Fibroblast of peridontal ligament (primary cell): ENCODE data around the gene WNK2.

Experiments used
- DNase-seq: peaks from one replicate; pipeline ENCODE4 v3.0.0-alpha.2; 2010; ENCODE audit errors: extremely low read depth

Gene WNK2

DNA sequence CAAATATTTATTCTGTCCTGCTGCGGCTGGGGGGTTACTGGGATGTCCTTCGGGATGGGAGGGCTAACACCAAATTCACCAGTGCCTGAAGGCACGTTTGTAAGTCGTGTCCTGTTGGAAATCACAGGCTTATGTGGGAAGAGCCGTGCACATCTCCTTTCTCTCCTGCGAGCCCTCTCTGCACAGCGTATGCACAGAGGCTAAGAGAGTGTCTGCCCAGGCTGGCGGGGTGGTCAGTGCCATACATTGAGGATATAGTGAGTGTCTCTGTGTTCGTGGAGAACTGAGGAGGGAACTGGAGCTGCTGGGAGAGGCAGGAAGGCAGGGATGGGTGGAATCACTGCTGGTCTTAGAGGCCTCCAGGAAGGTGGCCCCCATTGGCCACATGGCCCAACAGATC lies 110.1 kb downstream of the WNK2 start:
- DNase-seq = no peak

DNA sequence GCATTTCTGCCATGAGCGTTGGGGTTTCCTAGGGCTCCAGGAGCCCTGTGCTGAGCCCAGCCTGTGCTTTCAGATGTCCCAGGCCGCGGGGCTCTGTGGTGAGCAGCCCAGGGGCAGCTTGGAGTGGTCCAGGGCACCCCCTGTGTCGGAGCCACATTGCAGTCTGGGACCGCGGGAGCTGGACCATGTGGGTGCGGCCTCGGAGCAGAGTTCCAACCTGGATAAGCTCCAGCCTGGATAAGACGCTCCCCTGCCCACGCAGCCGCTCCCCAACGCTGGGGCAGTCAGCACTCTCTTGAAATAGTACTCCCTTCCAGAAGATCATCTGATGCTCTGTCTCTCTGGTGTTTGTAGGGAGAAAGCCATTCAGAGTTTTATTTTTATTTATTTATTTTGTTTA lies 111.1 kb downstream of the WNK2 start:
- no peak for DNase-seq

DNA sequence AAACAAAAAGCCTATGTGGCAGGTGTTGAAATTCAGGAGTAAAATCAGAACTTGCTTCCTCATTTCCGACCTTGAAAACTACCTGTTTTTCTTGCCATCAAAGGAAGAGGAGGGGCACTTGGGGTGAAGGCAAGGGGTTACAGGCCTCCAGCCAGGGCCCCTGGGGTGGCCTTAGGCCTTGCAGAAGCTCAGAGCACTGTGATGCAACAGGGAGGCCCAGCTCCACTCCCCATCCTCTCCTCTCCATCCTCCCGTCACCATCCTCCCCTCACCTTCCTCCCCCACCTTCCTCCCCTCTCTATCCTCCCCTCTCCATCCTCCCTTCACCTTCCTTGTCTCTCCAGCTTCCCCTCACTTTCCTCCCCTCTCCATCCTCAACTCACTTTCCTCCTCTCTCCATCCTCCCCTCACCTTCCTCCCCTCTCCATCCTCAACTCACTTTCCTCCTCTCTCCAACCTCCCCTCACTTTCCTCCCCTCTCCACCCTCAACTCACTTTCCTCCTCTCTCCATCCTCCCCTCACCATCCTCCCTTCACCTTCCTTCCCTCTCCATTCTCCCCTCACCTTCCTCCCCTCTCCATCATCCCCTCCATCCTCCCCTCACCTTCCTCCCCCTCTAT lies 111.6 kb downstream of the WNK2 start:
- no peak for DNase-seq

DNA sequence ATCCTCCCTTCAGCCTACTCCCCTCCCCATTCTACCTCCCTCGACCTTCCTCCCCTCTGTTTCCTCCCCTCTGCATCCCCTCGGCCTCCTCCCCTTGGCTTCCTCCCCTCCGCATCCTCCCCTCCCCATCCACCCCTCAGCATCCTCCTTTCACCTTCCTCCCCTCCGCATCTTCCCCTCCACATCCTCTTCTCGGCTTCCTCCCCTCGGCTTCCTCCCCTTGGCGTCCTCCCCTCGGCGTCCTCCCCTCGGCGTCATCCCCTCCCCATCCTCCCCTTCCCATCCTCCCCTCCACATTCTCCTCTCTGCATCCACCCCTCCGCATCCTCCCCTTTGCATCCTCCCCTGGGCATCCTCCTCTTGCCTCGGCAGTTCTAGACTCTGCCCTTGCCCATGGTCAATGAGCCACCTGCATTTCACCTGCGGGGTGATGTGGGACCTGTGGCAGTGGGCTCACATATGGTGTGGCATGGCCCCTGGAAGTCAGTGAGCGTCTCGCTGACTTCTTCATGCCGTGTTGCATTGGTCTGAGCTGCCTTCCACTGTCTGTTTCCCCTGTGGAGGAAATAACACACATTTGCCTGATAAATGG lies 113.0 kb downstream of the WNK2 start:
- DNase-seq = no peak

DNA sequence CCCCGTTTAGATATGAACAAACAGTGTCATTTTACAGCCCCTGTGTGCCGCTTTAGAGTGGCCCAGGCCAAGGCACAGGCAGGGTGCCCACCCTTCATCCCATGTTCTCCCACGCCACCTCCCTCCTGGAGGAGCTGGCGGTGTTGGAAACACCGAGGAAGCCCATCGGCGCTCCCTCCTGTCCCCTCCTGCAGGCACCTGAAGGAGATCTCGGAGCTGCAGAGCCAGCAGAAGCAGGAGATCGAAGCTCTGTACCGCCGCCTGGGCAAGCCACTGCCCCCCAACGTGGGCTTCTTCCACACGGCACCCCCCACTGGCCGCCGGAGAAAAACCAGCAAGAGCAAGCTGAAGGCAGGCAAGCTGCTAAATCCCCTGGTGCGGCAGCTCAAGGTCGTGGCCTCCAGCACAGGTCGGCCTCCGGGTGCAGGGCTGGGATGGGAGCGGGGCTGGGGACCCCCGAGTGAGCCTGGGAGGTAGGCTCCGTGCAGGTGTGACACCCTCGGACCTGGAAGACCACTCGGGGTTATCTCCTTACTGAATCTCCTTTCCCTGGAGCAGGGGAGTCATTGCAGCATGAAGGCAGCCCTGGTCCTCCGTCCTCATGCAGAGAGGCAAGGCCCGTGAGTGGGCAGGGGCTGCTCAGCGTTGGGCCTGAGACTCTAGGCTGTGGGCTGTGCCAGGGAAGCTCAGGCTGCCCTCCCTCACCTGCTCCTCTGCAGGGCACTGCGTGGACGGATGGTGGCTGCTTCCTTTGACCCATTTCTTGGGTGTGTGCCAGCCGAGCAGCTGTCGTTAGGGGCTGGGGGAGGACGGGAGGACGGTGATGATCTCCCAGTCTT lies 113.9 kb downstream of the WNK2 start:
- no peak for DNase-seq

DNA sequence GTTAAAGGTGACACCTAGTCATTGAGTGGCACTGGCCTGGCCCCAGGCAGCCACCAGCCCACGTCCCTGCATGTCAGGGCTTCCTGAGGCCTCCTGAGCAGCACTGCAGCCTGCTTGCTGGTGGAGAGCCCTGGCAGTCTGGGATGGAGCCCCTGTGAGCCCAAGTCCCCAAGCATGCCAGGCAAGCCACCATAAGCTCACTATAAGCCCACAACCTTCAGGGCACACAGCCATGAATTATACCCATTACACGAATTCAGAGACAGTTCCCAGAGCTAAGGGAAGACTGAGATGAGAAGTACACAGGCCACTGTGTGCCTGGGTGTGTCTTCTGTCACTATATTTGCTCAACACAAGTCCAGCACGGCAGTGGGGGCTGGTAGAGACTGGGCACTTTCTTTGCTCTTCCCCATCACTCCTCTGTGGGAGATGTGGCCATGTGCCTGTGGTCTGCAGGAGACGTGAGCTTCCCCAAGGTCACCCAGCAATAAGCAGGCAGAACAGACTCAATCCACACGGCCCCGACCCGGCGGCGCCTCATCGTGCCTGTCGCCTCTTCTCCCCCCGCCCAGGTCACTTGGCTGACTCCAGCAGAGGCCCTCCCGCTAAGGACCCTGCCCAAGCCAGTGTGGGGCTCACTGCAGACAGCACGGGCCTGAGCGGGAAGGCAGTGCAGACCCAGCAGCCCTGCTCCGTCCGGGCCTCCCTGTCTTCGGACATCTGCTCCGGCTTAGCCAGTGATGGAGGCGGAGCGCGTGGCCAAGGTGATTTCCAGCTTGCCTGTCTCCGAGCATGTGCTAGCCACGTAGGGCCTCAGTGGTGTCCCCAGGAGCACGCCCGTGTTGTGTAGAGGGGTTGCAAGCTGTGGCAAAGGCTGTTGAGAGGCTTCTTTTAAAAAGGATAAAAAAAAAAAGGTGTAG lies 114.8 kb downstream of the WNK2 start:
- DNase-seq = no peak

DNA sequence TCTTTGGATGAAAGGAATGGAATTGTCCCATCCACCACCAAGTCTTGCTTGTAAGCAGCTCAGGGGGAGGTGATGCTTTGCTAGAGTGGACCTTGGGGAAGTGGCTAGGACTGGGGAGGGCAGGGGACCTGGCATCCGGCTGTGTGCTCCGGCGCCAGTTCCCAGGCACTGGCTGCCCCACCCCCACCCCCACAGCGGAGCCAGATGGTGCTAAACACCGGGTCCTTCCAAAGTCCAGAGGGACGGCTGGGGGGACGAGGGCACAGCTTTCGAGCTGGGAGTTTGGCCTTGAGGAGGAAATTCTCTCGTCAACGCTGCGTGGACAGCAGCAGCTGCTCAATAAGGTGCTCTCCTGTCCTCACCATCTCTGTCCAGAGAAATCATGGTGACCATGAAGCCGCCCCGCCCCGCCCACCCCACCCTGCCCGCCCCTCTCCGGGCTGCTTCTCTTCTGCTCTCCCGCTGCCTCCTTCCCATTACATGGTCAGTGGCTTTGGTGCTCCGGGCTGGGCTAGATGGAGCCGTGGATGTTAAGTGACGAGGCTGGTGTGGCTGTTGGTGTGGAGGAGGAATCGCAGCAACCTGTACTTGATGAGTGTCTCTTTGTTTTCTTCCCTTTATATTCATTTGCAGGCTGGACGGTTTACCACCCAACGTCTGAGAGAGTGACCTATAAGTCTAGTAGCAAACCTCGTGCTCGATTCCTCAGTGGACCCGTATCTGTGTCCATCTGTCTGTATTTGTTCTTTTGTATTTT lies 115.7 kb downstream of the WNK2 start:
- no peak for DNase-seq

DNA sequence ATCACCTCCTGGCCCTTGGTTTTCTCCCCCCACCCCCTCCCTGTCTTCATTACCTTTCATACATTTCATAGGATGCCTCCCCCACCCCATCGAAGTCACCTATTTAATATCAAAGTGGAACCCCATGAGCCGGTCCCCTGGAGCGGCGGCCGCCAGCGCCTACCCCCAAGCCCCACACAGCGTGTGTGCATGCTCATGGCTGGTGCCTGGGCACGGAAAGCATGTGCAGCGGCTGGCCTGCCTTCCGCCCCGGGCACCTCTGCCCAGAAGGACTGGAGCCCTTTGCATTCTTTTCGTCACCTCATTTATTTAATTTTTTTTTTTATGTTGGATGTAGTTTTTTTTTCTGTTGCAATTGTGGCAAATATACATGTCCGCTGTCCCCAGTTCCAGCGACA lies 116.2 kb downstream of the WNK2 start:
- DNase-seq = no peak

DNA sequence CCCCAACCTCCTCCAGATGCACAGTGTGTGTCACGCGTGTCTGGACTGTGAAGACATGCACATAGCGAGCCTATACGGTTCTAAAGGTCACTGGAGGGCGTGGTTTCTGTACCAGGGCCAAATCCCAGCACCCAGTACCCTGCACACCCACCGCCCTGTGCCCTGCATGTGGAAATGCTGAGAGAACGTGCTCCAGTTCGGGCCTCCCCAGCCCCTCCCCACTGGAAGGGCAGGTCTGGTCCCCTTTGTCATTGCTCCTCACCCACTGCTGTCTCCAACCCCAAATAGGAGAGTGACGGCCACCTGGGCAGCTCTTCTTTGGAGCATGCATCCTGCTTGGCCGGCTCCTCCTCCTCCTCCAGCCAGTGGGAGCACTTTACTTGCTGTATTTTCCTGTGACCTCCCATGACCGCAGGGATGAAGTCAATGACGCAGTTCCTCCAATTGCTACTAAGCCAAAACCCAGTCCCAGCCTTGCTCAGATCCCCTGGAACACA lies 116.7 kb downstream of the WNK2 start:
- DNase-seq = no peak

DNA sequence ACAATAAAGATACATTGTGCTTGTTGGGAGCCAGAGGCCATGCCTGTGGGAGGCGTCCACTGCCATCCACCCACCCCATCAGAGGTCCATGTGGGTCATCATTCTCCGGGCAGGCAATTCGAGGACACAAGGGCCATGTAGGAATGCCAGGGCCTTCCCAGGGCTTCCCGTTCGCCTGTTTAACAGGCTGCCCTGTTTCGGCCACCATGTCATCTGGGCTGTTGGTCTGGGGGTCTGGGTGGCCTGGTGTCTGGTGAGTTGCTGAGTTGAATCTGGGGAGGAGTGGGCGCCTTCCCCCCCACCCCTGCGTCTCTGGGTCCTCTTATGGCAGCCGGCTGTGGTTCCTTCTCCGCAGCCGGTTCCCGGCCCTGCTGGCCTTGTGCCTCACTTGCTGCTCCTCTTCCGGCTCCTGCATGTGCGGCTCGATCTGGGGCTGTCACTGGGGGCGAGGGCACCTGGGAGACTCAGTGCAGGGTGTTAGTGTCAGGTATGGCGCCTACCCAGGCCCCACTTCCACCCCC lies 117.4 kb downstream of the WNK2 start:
- no peak for DNase-seq

DNA sequence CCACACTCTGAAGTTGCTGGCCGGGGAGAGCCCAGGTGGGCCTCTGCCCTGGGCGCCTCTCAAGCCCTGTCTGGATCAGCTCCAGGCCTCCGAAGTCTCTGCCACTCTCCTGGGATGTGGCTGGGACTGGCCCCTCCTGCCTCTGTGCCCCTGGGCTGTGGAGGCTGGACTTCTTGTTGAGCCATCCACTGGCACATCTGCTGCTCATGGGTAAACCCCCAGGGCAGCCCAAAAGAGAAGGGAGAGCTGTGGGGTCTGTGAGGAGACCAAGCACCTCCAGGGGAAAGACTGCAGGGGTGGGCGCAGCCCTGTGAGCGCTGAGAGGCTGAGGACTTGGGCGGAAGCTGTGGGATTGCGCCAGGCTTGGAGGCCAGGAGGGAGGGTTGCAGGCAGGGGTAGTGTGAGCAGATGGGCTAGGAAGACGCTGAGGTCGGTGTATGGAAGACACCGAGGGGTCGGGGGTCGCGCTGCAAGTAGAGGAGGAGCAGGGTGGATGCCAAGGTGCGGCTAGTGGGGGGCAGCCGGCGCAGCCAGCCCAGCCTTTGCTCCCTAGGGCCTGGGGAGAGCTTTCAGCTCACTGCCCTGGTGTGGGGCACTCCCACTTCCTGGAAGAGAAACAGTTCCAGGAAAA lies 118.1 kb downstream of the WNK2 start:
- no peak for DNase-seq

DNA sequence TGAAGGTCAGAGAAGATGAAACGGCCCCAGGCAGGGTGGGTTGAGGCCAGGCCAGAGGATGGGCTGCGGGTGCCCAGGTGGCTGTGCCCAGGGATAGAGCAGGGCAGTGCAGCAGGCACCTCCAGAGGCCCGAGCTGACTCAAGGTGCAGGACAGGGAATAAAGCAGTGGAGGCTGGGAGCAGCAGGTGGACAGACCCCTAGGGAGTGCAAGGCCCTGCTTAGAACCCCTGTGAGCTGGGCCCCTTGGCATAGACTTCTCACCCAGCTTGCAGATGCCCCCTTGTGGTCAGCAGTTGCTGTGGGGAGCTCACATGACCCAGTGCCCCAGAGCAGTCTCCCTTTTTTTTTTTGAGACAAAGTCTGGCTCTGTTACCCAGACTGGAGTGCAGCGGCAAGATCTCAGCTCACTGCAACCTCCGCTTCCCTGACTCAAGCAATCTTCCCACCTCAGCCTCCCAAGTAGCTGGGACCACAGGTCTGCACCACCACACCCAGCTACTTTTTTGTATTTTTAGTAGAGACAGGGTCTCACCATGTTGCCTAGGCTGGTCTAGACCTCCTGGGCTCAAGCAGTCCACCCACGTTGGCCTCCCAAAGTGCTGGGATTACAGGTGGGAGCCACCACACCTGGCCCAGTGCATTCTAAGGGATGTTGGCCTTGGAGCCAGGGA lies 118.8 kb downstream of the WNK2 start:
- DNase-seq = peak; percentile 45

DNA sequence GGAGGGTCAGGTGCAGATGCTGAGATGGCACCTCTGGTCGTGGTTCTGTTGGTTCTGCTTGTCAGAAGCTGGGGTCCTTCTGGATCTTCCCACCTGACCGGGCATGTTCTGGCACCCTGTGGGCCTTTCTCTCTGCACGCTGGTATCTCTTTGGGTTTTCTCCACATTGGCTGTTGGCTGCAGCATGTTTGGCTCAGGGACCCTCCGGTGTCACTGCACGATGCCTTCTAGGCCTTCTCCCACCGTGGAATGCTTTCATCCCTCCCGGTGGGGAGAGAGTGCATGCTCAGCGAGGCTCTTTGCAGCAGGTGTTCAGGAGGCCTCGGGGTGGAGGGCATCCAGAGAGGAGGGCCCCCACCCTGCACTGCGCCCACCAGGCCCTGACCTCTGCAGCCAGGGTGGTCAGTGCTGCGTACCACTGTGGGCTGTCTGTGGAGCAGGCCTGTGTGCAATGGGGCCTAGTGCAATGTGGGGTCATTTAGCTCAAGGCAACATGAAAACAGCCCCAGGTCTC lies 119.4 kb downstream of the WNK2 start:
- DNase-seq = no peak

DNA sequence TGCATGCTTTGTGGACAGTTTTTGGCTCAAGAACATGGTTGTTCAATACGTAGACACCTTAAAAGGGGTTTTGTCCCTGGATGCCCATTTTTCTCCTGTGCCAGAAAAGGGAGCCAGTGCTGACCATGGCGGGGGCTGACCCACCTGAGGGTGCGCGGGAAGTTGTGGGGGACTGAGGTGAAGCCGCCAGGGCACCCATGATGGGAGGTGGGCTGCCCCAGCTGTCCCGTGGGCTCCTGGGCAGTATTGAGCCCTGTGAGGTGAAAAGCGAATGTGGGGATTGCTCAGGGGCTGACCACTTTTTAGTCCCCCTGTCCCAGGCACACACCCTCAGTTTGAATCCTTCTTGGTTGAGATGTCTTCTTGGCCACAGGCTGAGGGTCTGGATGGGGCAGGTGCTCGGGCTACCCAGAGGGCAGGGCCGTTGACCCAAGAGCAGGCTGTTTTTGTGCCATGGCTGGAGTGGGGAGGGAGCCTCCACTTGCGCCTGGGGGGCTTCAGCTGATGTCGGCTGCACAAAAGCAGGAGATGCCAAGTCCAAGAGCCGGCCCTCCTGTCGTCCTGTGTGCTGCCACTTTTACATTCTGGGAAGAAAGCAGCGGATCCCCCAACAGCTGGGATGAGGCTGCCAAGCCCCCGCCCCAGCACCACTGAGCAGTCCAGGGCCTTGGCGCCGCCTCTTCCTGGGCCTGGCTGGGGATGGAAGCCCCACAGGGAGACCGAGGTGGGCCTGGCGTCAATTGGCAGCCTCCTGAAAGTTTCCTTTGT lies 120.1 kb downstream of the WNK2 start:
- DNase-seq = no peak

DNA sequence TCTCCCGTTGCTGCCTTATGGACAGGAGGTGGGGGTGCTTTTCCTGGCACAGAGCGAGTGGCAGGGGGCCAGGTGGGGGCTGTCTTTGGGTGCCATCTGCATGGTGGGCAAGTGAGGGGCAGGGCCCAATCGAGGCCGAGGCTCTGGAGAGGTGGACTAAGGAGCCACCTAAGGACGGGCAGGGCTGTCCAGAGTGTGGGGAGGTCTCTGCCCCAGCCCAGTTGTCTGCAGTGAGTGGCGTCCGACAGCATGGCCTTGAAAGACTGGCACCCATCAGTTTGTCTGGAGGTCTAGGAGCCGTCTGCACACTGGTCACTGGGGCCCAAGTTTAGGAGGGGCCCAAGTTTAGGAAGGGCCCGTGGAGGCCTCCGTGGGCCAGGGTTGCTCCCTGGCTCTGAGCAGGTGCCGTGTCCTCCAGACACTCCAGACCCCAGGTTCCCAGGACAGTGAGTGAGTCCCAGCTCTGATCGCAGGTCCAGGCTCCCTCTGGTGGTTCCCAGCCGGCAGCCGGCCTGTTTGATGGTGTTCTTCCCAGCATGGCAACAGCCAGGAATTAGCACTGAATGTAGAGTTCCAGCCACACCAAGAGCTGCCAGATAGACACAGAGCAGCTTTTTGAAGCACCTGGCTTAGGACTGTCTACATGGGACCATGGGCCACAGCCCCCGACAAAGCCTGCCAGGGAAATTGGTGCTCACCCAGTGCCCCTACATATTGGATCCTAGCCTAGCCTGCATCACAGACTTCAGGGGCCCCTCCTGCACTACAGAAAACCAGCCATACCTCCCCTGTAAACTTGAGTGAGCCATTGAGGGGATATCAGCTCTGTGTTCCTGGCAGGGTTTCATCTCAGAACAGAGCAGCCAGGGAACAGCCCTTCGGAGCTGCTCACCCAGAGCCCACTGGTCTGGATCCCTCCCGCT lies 120.9 kb downstream of the WNK2 start:
- DNase-seq = peak; percentile 45

DNA sequence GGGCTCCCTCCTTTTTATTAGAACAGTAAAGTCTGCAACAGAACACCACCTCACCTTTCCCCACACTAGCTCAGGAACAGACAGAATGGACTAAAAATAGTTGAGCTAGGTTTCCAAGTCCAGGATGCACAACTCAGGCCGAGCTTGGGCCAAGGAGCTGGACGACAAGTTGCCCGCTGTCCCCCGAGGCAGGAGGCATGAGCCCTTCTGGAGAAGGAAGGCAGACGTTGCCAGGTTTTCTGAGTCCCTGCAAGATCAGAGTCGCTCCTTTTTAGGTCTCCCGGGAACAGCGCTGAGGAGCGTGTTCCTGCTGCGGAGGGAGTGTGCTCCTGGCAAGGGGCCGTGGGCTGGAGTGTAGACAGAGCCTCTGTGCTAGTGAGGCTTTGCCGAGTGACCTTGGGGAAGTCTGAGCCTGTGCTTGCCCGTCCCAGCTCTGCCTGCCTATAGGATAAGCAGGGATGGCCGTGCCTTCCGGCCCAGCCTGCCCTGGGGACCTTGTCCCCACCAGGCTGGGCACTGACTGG lies 121.6 kb downstream of the WNK2 start:
- no peak for DNase-seq

DNA sequence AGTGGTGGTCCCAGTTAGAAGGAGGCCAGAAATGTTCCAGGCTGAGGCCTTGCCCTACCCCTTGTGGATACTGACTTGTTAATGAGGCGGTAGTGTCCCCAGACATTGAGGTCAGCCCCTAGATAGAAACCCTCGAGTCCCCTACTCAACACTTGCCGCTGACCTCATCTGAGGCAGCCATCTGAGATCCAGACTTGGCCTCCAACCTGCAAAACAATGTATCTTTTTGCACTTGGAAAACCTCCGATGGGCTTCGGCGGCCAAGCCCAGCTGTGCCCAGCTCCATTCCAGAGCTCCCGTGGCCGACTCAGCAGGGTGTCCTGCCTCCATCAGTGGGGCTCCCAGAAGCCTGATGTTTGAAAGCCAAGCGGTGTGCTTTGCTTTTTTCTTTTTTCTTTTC lies 122.1 kb downstream of the WNK2 start:
- DNase-seq = no peak
